Psoas muscle (tissue), 8 donors: ENCODE results near the gene GEMIN5. TPM values are rescaled to one million over a fixed set of nuclear protein-coding genes. Genes with fewer than 3 reads are reported as not detected.
"Not testable (repeated sequence)": the region's sequence is repeated elsewhere in the genome, so short reads cannot be mapped to it uniquely, and the experiment has no call there.

Experiments used
- ATAC-seq, 4 donors: fragments of 200-7000 bp; cut with Tn5 transposase; one replicate each; pipeline ENCODE4 v1.9.1; 2020; ENCODE audit warnings: moderate library complexity in 3 of 4, mild to moderate bottlenecking in 2 of 4
- DNase-seq, 2 donors: peaks; one replicate each; pipeline ENCODE4 v3.0.0-alpha.2; 2020
- H3K27ac ChIP-seq: fragments of 200-600 bp; one replicate; pipeline ENCODE4 v1.8.0; 2022
- H3K27me3 ChIP-seq, 3 donors: fragments of 200-600 bp in 1 of 3; one replicate each; pipeline versions ENCODE4 v1.6.1 to v1.8.0; 2013 to 2022; ENCODE audit warnings: low read length in 2 of 3, mild to moderate bottlenecking in 2 of 3, moderate library complexity in 1 of 3; ENCODE audit not compliant: insufficient read depth in 3 of 3
- H3K36me3 ChIP-seq, 2 donors: fragments of 200-600 bp in 1 of 2; one replicate each; pipeline versions ENCODE4 v1.6.1 to v1.8.0; 2013 to 2022; ENCODE audit warnings: low read depth in 1 of 2, mild to moderate bottlenecking in 1 of 2, moderate library complexity in 1 of 2; ENCODE audit not compliant: insufficient read depth in 1 of 2
- H3K4me1 ChIP-seq: fragments of 200-600 bp; one replicate; pipeline ENCODE4 v1.8.0; 2022
- H3K4me3 ChIP-seq: fragments of 200-600 bp; one replicate; pipeline ENCODE4 v1.8.0; 2022; ENCODE audit warnings: mild to moderate bottlenecking
- H3K9me3 ChIP-seq: fragments of 200-600 bp; one replicate; pipeline ENCODE4 v1.8.0; 2022
- CTCF ChIP-seq: fragments of 200-600 bp; IDR thresholded peaks from one replicate; pipeline ENCODE4 v1.8.0; 2022; ENCODE audit warnings: antibody characterized with exemption
- WGBS, 3 donors: extraction: QIAGEN DNeasy Blood & Tissue Kit; methylation state at CpG; one replicate each; pipeline versions ENCODE4 v1.1.6 to v1.1.7; 2013; 5-methylcytosine and 5-hydroxymethylcytosine counted together
- intact Hi-C, 2 donors: fragments of 100-400 bp; cut with DNase I; formaldehyde crosslinking; loops; one replicate each; pipeline versions ENCODE4 v1.11.0 to v1.14.2; 2022
- polyA plus RNA-seq, 3 donors: library from polyadenylated mRNA; stranded (reverse); fragments of 200-250 nt; gene quantifications; one replicate each; pipeline ENCODE4 v1.2.3, GENCODE V29; 2013
- total RNA-seq, 4 donors: library from RNA; stranded (reverse); fragmentation: NEBNext Ultra II Directional in 2 of 4; extraction: Animal tissue kit (Norgen Biotek cat#: 25700) in 2 of 4; gene quantifications; one replicate each; pipeline versions ENCODE4 v1.2.1 to v1.2.4, GENCODE V29; 2021 to 2023
- donor health status: healthy with polysubstance abuse.
- donor health status: DM: no; HTN: no; CAD: no; lungs with moderate emphysema.
- donor health status: Bipolar disorder and iron deficiency.
- donor health status: healthy.
- donor health status: DM: yes; HTN: yes; CAD: no.
- donor health status: DM: no; HTN: no; CAD: no.
- donor health status: DM: no; HTN: no; CAD: no.
- donor health status: DM: yes; HTN: yes; CAD: no.

The GEMIN5 gene
- total and polyA plus RNA-seq, 7 donors: 6.6 to 23.1 (median 16.7) TPM

GRCh38 chr5:154943527-154943926 is 5.5 kb upstream of the GEMIN5 start:
- H3K27me3 ChIP-seq: no peaks in the 10 kb centered on the region
- no peaks in the 10 kb centered on the region for H3K36me3 ChIP-seq
- peaks cover 24% of the 10 kb centered on the region for H3K4me1 ChIP-seq
- TF ChIP-seq CTCF: no peak
- no peak overlapping the region for H3K27ac ChIP-seq
- DNase-seq (no peak), ATAC-seq (no peak)
- no peaks in the 10 kb centered on the region for H3K9me3 ChIP-seq
- 88 to 91% (median 88%) methylated on average over 5 of the region's 5 CpGs for WGBS, 3 donors
- H3K4me3 ChIP-seq: no peak overlapping the region
- intact Hi-C loops: loop anchor here in 1 of 2 donors (10.0 kb wide), 2 partner anchors 61 to 469 kb away; partner anchors contain the start of gene HAND1

GRCh38 chr5:154940772-154941620 is 3.0 kb upstream of the GEMIN5 start, which contains the start of gene MRPL22:
Gene MRPL22, plus strand, starts transcription at chr5:154941073. Its CDS starts 38 bp downstream, at chr5:154941111.
- WGBS, 3 donors: 1% methylated on average over 40 of the region's 40 CpGs
- TF ChIP-seq CTCF: peak; percentile 11
- Histone ChIP-seq H3K9me3 (no peaks in the 10 kb centered on the region), H3K4me3 (peak within 1 kb of the TSS; percentile 79), H3K36me3 (peaks cover 0 to under 1% of the 10 kb centered on the region in 2 donors), H3K27me3 (no peaks in the 10 kb centered on the region), H3K27ac (peak within 1 kb of the TSS; percentile 87), H3K4me1 (peaks cover 34% of the 10 kb centered on the region)
- DNase-seq: peak; percentile 92 to 96
- ATAC-seq: peak; percentile 78 to 87 (median 82)
- intact Hi-C loops: loop anchor here in 1 of 2 donors (10.0 kb wide), 2 partner anchors 64 to 466 kb away; partner anchors contain the start of gene HAND1

- H3K27ac ChIP-seq: peak overlapping the region; percentile 87
- H3K4me1 ChIP-seq: peaks cover 30% of the 10 kb centered on the region
- intact Hi-C loops: loop anchor here in 1 of 2 donors (10.0 kb wide), 2 partner anchors 64 to 466 kb away; partner anchors contain the start of gene HAND1
- no peak for DNase-seq
- 74 to 87% (median 81%) methylated on average over 9 of the region's 9 CpGs for WGBS, 3 donors
- H3K9me3 ChIP-seq: no peaks in the 10 kb centered on the region
- H3K4me3 ChIP-seq: peak overlapping the region; percentile 79
- peaks cover 0 to 7% of the 10 kb centered on the region in 2 donors for H3K36me3 ChIP-seq
- TF ChIP-seq CTCF: no peak
- ATAC-seq: peak in 1 of 4 donors; percentile 1
- H3K27me3 ChIP-seq: no peaks in the 10 kb centered on the region
Observed at GRCh38 chr5:154940375-154940771, 2.4 kb upstream of the GEMIN5 start.

- not testable (repeated sequence) for H3K27ac ChIP-seq, H3K9me3 ChIP-seq, H3K27me3 ChIP-seq, H3K4me3 ChIP-seq, ATAC-seq, DNase-seq
- Histone ChIP-seq H3K4me1 (peaks cover 27% of the 10 kb centered on the region), H3K36me3 (peaks cover 0 to 17% of the 10 kb centered on the region in 2 donors)
- intact Hi-C loops: loop anchor here in 1 of 2 donors (5.0 kb wide), 1 partner anchor 182 kb away; the partner anchor contains the start of gene LARP1
- WGBS, 3 donors: 90 to 93% (median 90%) methylated on average over 5 of the region's 5 CpGs
Observed at GRCh38 chr5:154939387-154939786, 1.4 kb upstream of the GEMIN5 start.

GRCh38 chr5:154937186-154937717 is 759 bp downstream of the GEMIN5 start:
- ATAC-seq: no peak
- no peak for DNase-seq
- intact Hi-C loops: loop anchor here in 1 of 2 donors (5.0 kb wide), 1 partner anchor 180 kb away; the partner anchor contains the start of gene LARP1
- peaks cover 4 to 29% of the 10 kb centered on the region in 2 donors for H3K36me3 ChIP-seq
- H3K4me3 ChIP-seq: peak overlapping the region; percentile 94
- 7 to 13% (median 8%) methylated on average over 11 of the region's 11 CpGs for WGBS, 3 donors
- H3K27ac ChIP-seq: peak overlapping the region; percentile 84
- no peaks in the 10 kb centered on the region for H3K27me3 ChIP-seq
- H3K4me1 ChIP-seq: peaks cover 20% of the 10 kb centered on the region
- no peak for TF ChIP-seq CTCF
- no peaks in the 10 kb centered on the region for H3K9me3 ChIP-seq
